Measurements from ENCODE around the gene AQP5. TPM values are rescaled to one million over a fixed set of nuclear protein-coding genes. Genes with fewer than 3 reads are reported as not detected.

AQP5 gene
- total RNA-seq (2014; rRNA removed; shearing (Covaris generic)): not detected in 2 replicates

DNA sequence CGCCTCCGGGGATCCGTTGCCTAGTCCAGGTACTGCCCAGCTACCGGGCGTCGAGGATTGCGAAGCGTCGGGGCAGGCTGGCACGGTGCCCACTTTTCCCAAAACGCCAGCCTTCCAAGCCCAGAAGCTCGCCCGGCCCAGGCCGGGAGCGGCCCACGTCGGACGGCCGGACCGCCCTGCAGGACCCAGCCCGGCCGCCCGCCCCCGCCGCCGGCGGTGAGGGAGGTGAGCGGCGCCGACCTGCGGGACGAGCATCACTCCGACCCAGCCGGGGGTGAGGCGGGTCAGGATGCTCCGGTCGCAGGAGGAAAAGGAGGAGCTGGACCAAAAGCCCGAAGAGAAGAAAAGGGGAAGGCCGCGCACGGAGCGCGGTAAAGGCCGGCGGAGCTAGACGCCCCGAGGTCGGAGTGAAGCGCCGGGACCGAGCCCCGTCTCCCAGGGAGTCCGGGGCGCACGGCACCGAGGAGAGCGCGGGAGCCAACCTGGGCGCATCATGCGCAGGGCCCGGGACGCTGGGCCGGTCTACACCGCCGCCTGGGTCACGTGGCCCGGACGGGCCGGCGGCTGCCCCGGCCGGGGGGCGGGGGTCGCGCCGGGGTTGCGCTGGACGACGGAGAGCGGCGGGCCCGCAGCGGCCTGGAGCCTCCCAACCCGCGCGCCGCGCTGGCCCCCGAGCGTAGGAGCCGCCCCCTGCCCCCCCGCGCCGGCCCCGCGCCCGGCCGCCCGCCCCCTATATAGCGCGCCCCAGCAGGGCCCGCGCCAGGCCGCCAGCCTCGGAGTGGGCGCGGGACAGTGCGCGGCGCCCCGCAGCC lies at the start of gene AQP5:
Gene AQP5, plus strand, starts transcription at position 762 of the 812 bp plus-strand sequence. CDS start 146 bp downstream, outside the sequence.
- peaks cover 18% of the 10 kb centered on the region; the same call in 1 of the 2 replicates for H3K27me3 ChIP-seq (replicated peaks)
- peaks cover 14% of the 10 kb centered on the region for H3K4me1 ChIP-seq (replicated peaks)
- H3K4me3 ChIP-seq: no peak within 1 kb of the TSS
- no peak within 1 kb of the TSS for H3K27ac ChIP-seq
- no peaks in the 10 kb centered on the region for H3K36me3 ChIP-seq
- no peak for DNase-seq (ENCODE audit: low read depth in 1 of 2, low spot score in 2 of 2)
- H3K9me3 ChIP-seq (replicated peaks): no peaks in the 10 kb centered on the region

GRCh38 chr12:49912345-49913255 lies 49.1 kb upstream of the AQP5 start:
- Histone ChIP-seq H3K4me3 (no peak overlapping the region), H3K27me3 (replicated peaks) (no peaks in the 10 kb centered on the region), H3K9me3 (replicated peaks) (no peaks in the 10 kb centered on the region), H3K27ac (no peak overlapping the region), H3K36me3 (no peaks in the 10 kb centered on the region), H3K4me1 (replicated peaks) (no peaks in the 10 kb centered on the region)
- DNase-seq (ENCODE audit: low read depth in 1 of 2, low spot score in 2 of 2): no peak

- no peak overlapping the region for H3K4me3 ChIP-seq
- H3K36me3 ChIP-seq: no peaks in the 10 kb centered on the region
- H3K9me3 ChIP-seq (replicated peaks): no peaks in the 10 kb centered on the region
- no peaks in the 10 kb centered on the region for H3K27me3 ChIP-seq (replicated peaks)
- H3K4me1 ChIP-seq (replicated peaks): no peaks in the 10 kb centered on the region
- no peak for DNase-seq (ENCODE audit: low read depth in 1 of 2, low spot score in 2 of 2)
- no peak overlapping the region for H3K27ac ChIP-seq
Observed at GRCh38 chr12:49916129-49916919, 45.3 kb upstream of the AQP5 start.

- no peaks in the 10 kb centered on the region for H3K27me3 ChIP-seq (replicated peaks)
Observed at GRCh38 chr12:49917166-49917787, 44.4 kb upstream of the AQP5 start.

GRCh38 chr12:49917788-49918173 lies 43.9 kb upstream of the AQP5 start:
- no peaks in the 10 kb centered on the region for H3K27me3 ChIP-seq (replicated peaks)
- H3K27ac ChIP-seq: no peak overlapping the region
- no peaks in the 10 kb centered on the region for H3K36me3 ChIP-seq
- no peaks in the 10 kb centered on the region for H3K4me1 ChIP-seq (replicated peaks)
- H3K4me3 ChIP-seq: no peak overlapping the region
- DNase-seq (ENCODE audit: low read depth in 1 of 2, low spot score in 2 of 2): no peak
- no peaks in the 10 kb centered on the region for H3K9me3 ChIP-seq (replicated peaks)

More at GRCh38 chr12:49917166-49917787, 44.4 kb upstream of the AQP5 start:
- no peaks in the 10 kb centered on the region for H3K4me1 ChIP-seq (replicated peaks)
- no peak overlapping the region for H3K27ac ChIP-seq
- no peaks in the 10 kb centered on the region for H3K36me3 ChIP-seq
- no peak overlapping the region for H3K4me3 ChIP-seq
- no peak for DNase-seq (ENCODE audit: low read depth in 1 of 2, low spot score in 2 of 2)
- no peaks in the 10 kb centered on the region for H3K9me3 ChIP-seq (replicated peaks)

- Histone ChIP-seq H3K27ac (no peak overlapping the region), H3K27me3 (replicated peaks) (no peaks in the 10 kb centered on the region), H3K36me3 (no peaks in the 10 kb centered on the region), H3K4me1 (replicated peaks) (no peaks in the 10 kb centered on the region), H3K4me3 (no peak overlapping the region), H3K9me3 (replicated peaks) (no peaks in the 10 kb centered on the region)
- no peak for DNase-seq (ENCODE audit: low read depth in 1 of 2, low spot score in 2 of 2)
Observed at GRCh38 chr12:49920241-49920914, 41.3 kb upstream of the AQP5 start.

GRCh38 chr12:49920915-49921286 lies 40.8 kb upstream of the AQP5 start:
- Histone ChIP-seq H3K27ac (no peak overlapping the region), H3K9me3 (replicated peaks) (no peaks in the 10 kb centered on the region), H3K4me3 (no peak overlapping the region), H3K27me3 (replicated peaks) (no peaks in the 10 kb centered on the region), H3K4me1 (replicated peaks) (no peaks in the 10 kb centered on the region), H3K36me3 (no peaks in the 10 kb centered on the region)
- no peak for DNase-seq (ENCODE audit: low read depth in 1 of 2, low spot score in 2 of 2)

DNA sequence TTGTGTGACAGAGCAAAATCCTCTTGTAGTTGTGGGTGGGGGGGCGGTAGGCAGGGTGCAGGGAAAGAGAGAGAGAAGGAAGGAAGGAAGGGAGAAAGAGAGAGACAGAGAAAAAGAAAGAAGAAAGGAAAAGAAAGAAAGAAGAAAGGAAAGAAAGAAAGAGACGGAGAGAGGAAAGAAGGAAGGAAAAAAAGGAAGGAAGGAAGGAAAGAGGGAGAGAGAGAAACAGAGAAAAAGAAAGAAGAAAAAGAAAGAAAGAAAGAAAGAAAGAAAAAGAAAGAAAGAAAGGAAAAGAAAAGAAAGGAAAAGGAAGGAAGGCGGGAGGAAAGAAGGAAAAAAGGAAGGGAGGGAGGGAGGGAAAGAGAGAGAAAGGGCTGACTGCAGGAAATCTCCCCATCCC lies 40.4 kb upstream of the AQP5 start:
- Histone ChIP-seq H3K9me3 (replicated peaks) (no peaks in the 10 kb centered on the region), H3K36me3 (no peaks in the 10 kb centered on the region), H3K4me3 (no peak overlapping the region), H3K27me3 (replicated peaks) (no peaks in the 10 kb centered on the region), H3K4me1 (replicated peaks) (no peaks in the 10 kb centered on the region), H3K27ac (no peak overlapping the region)
- DNase-seq (ENCODE audit: low read depth in 1 of 2, low spot score in 2 of 2): no peak

- Histone ChIP-seq H3K9me3 (replicated peaks) (no peaks in the 10 kb centered on the region), H3K27me3 (replicated peaks) (no peaks in the 10 kb centered on the region), H3K27ac (no peak overlapping the region), H3K4me1 (replicated peaks) (no peaks in the 10 kb centered on the region), H3K4me3 (no peak overlapping the region), H3K36me3 (no peaks in the 10 kb centered on the region)
- DNase-seq (ENCODE audit: low read depth in 1 of 2, low spot score in 2 of 2): no peak
Observed at GRCh38 chr12:49921936-49922335, 39.7 kb upstream of the AQP5 start.

- Histone ChIP-seq H3K4me3 (no peak overlapping the region), H3K27ac (no peak overlapping the region), H3K36me3 (no peaks in the 10 kb centered on the region), H3K27me3 (replicated peaks) (no peaks in the 10 kb centered on the region), H3K4me1 (replicated peaks) (no peaks in the 10 kb centered on the region), H3K9me3 (replicated peaks) (no peaks in the 10 kb centered on the region)
- DNase-seq (ENCODE audit: low read depth in 1 of 2, low spot score in 2 of 2): no peak
Observed at GRCh38 chr12:49922349-49923034, 39.2 kb upstream of the AQP5 start.

GRCh38 chr12:49923035-49923644 lies 38.5 kb upstream of the AQP5 start:
- Histone ChIP-seq H3K27me3 (replicated peaks) (no peaks in the 10 kb centered on the region), H3K36me3 (no peaks in the 10 kb centered on the region)
- DNase-seq (ENCODE audit: low read depth in 1 of 2, low spot score in 2 of 2): no peak

GRCh38 chr12:49923880-49924556 lies 37.7 kb upstream of the AQP5 start:
- Histone ChIP-seq H3K36me3 (no peaks in the 10 kb centered on the region), H3K27me3 (replicated peaks) (no peaks in the 10 kb centered on the region), H3K27ac (no peak overlapping the region), H3K9me3 (replicated peaks) (no peaks in the 10 kb centered on the region), H3K4me3 (no peak overlapping the region), H3K4me1 (replicated peaks) (no peaks in the 10 kb centered on the region)
- no peak for DNase-seq (ENCODE audit: low read depth in 1 of 2, low spot score in 2 of 2)

More at GRCh38 chr12:49923035-49923644, 38.5 kb upstream of the AQP5 start:
- Histone ChIP-seq H3K4me1 (replicated peaks) (no peaks in the 10 kb centered on the region), H3K27ac (no peak overlapping the region), H3K9me3 (replicated peaks) (no peaks in the 10 kb centered on the region), H3K4me3 (no peak overlapping the region)
